Activated naive CD8-positive, alpha-beta T cell (primary cell): ENCODE data around the gene GLIS1.

ENCODE experiments used
- H3K27ac Mint-ChIP-seq: one replicate; pipeline ENCODE4 v1.8.0; 2021; ENCODE audit warnings: mixed read lengths
- H3K27me3 Mint-ChIP-seq: one replicate; pipeline ENCODE4 v1.8.0; 2021; ENCODE audit warnings: mixed read lengths
- H3K36me3 Mint-ChIP-seq: one replicate; pipeline ENCODE4 v1.8.0; 2021; ENCODE audit warnings: mixed read lengths
- H3K4me1 Mint-ChIP-seq: one replicate; pipeline ENCODE4 v1.8.0; 2021; ENCODE audit warnings: low read depth, mixed read lengths
- H3K4me3 Mint-ChIP-seq: one replicate; pipeline ENCODE4 v1.8.0; 2021; ENCODE audit warnings: mild to moderate bottlenecking, mixed read lengths
- H3K9me3 Mint-ChIP-seq: one replicate; pipeline ENCODE4 v1.8.0; 2021; ENCODE audit warnings: low read depth, mixed read lengths

The GLIS1 gene

GRCh38 chr1:53465023-53465957 lies 273.7 kb downstream of the GLIS1 start:
- Mint-ChIP-seq H3K27ac (no peak overlapping the region), H3K4me3 (no peak overlapping the region), H3K27me3 (no peaks in the 10 kb centered on the region), H3K4me1 (no peaks in the 10 kb centered on the region), H3K9me3 (no peaks in the 10 kb centered on the region), H3K36me3 (no peaks in the 10 kb centered on the region)

GRCh38 chr1:53463961-53464899 lies 274.7 kb downstream of the GLIS1 start:
- Mint-ChIP-seq H3K4me3 (no peak overlapping the region), H3K27ac (no peak overlapping the region), H3K4me1 (no peaks in the 10 kb centered on the region), H3K27me3 (no peaks in the 10 kb centered on the region), H3K9me3 (no peaks in the 10 kb centered on the region), H3K36me3 (no peaks in the 10 kb centered on the region)

GRCh38 chr1:53462769-53463501 lies 276.0 kb downstream of the GLIS1 start:
- H3K9me3 Mint-ChIP-seq: no peaks in the 10 kb centered on the region
- no peaks in the 10 kb centered on the region for H3K36me3 Mint-ChIP-seq
- no peak overlapping the region for H3K27ac Mint-ChIP-seq
- H3K27me3 Mint-ChIP-seq: no peaks in the 10 kb centered on the region
- no peaks in the 10 kb centered on the region for H3K4me1 Mint-ChIP-seq
- H3K4me3 Mint-ChIP-seq: no peak overlapping the region

GRCh38 chr1:53462193-53462592 lies 276.8 kb downstream of the GLIS1 start:
- no peaks in the 10 kb centered on the region for H3K4me1 Mint-ChIP-seq
- H3K27ac Mint-ChIP-seq: no peak overlapping the region
- H3K27me3 Mint-ChIP-seq: no peaks in the 10 kb centered on the region
- no peak overlapping the region for H3K4me3 Mint-ChIP-seq
- no peaks in the 10 kb centered on the region for H3K36me3 Mint-ChIP-seq
- H3K9me3 Mint-ChIP-seq: no peaks in the 10 kb centered on the region

- Mint-ChIP-seq H3K4me1 (no peaks in the 10 kb centered on the region), H3K9me3 (no peaks in the 10 kb centered on the region), H3K4me3 (no peak overlapping the region), H3K27me3 (peaks cover 2% of the 10 kb centered on the region), H3K36me3 (no peaks in the 10 kb centered on the region), H3K27ac (no peak overlapping the region)
Measured at GRCh38 chr1:53461323-53462044, 277.5 kb downstream of the GLIS1 start.

GRCh38 chr1:53460666-53461322 lies 278.2 kb downstream of the GLIS1 start:
- Mint-ChIP-seq H3K27ac (no peak overlapping the region), H3K4me1 (no peaks in the 10 kb centered on the region), H3K4me3 (no peak overlapping the region), H3K9me3 (no peaks in the 10 kb centered on the region), H3K27me3 (peaks cover 2% of the 10 kb centered on the region), H3K36me3 (no peaks in the 10 kb centered on the region)

- Mint-ChIP-seq H3K27ac (no peak overlapping the region), H3K4me3 (no peak overlapping the region), H3K36me3 (no peaks in the 10 kb centered on the region), H3K4me1 (no peaks in the 10 kb centered on the region), H3K27me3 (peaks cover 2% of the 10 kb centered on the region), H3K9me3 (no peaks in the 10 kb centered on the region)
Measured at GRCh38 chr1:53460211-53460634, 278.7 kb downstream of the GLIS1 start.

GRCh38 chr1:53459321-53460175 lies 279.4 kb downstream of the GLIS1 start, which contains the start of gene DMRTB1:
TSS of gene DMRTB1 (plus strand) at chr1:53459399. CDS start at chr1:53459454, 55 bp downstream.
- H3K4me1 Mint-ChIP-seq: no peaks in the 10 kb centered on the region
- no peak within 1 kb of the TSS for H3K27ac Mint-ChIP-seq

GRCh38 chr1:53458634-53459033 lies 280.3 kb downstream of the GLIS1 start:
- H3K27ac Mint-ChIP-seq: no peak overlapping the region
- no peaks in the 10 kb centered on the region for H3K4me1 Mint-ChIP-seq
- no peaks in the 10 kb centered on the region for H3K9me3 Mint-ChIP-seq
- H3K36me3 Mint-ChIP-seq: no peaks in the 10 kb centered on the region
- peaks cover 2% of the 10 kb centered on the region for H3K27me3 Mint-ChIP-seq
- no peak overlapping the region for H3K4me3 Mint-ChIP-seq

More at GRCh38 chr1:53459321-53460175, 279.4 kb downstream of the GLIS1 start, which contains the start of gene DMRTB1:
- no peaks in the 10 kb centered on the region for H3K36me3 Mint-ChIP-seq
- peaks cover 2% of the 10 kb centered on the region for H3K27me3 Mint-ChIP-seq
- no peak within 1 kb of the TSS for H3K4me3 Mint-ChIP-seq
- H3K9me3 Mint-ChIP-seq: no peaks in the 10 kb centered on the region
